SK-N-SH (cell line): ENCODE data around the gene TMEM240.

ENCODE experiments used
- EZH2phosphoT487 ChIP-seq: fragments of 200-600 bp; sonication (generic); IDR thresholded peaks from 2 replicates; pipeline ENCODE4 v1.6.1; 2017; ENCODE audit warnings: low read depth, mixed run types, mild to moderate bottlenecking, antibody characterized with exemption, moderate library complexity, borderline replicate concordance
- POLR2AphosphoS5 ChIP-seq: IDR thresholded peaks from 2 replicates; pipeline ENCODE4 v1.6.1; 2012; ENCODE audit warnings: low read depth, low read length
- TF ChIP-seq, protein P1 (sequence below): fragments of 200-600 bp; sonication (generic); IDR thresholded peaks from 2 replicates; pipeline ENCODE4 v1.6.1; 2017; ENCODE audit warnings: antibody characterized with exemption, mild to moderate bottlenecking, moderate library complexity

DNA sequence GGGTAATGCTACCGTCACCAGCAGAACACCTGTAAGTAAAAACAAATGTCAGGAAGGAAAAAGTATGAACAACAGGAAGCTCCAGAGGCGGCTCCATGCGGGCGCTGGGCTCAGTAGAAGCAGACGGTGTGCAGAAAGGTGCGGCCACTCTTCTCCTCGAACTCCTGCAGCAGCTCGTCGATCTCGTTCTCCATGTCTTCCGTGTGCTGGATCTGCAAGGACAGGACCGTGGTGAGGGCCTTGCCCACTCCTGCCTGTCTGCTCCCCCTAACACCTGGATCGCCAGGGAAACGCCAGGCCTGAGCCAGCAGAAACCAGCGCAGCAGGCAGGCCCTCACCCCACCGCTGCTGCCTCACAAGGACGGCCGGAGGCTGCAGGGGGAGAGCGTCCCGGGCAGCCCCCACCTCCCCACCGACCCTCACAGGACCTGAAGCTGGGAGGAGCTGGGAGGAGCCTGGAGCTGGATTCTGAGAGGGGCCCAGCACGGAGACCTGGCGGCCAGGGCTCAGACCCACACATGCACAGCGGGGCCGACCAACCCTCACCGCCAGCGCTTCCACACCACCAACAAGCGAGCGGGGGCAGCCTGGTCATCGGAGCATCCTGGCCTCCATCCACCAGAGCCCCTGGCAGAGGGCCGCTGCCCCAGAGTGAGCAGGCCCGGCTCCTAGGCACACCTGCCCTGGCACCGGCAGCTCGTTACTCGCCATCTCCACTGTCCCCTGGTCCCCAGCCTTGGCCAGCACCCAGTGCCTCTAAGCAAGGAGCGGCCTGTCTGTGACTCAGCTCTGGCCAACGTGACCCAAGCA, 1.7 kb upstream of the TMEM240 start:
- TF ChIP-seq POLR2AphosphoS5 (no peak), EZH2phosphoT487 (no peak)
- TF ChIP-seq, protein P1, sequence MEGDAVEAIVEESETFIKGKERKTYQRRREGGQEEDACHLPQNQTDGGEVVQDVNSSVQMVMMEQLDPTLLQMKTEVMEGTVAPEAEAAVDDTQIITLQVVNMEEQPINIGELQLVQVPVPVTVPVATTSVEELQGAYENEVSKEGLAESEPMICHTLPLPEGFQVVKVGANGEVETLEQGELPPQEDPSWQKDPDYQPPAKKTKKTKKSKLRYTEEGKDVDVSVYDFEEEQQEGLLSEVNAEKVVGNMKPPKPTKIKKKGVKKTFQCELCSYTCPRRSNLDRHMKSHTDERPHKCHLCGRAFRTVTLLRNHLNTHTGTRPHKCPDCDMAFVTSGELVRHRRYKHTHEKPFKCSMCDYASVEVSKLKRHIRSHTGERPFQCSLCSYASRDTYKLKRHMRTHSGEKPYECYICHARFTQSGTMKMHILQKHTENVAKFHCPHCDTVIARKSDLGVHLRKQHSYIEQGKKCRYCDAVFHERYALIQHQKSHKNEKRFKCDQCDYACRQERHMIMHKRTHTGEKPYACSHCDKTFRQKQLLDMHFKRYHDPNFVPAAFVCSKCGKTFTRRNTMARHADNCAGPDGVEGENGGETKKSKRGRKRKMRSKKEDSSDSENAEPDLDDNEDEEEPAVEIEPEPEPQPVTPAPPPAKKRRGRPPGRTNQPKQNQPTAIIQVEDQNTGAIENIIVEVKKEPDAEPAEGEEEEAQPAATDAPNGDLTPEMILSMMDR, result no peak
